ENCODE data around the gene PKD1L1.

Gene PKD1L1

GRCh38 chr7:47873762-47874161 is 74.5 kb downstream of the PKD1L1 start:
- no peak for DNase-seq

GRCh38 chr7:47867286-47867685 is 81.0 kb downstream of the PKD1L1 start:
- no peak for DNase-seq

DNA sequence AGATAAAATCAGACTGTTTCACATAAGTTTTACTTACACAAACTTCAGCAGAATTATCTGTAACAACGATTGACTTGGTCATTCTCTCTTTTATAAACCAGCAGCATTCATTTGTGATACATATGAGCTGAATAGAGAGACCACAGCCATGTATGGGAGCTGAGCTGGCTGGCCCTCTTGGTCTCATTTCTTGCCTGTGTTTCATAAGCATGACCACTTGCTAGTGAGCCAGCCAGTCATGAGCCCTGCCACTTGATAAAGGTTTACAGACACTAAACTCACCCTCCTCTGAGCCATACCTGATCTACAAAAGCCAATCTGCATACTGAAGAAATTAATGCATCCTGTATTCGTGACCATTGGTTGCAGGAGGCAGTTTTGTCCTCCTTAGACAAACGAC is 82.1 kb downstream of the PKD1L1 start:
- no peak for DNase-seq

GRCh38 chr7:47852330-47853245 is 95.7 kb downstream of the PKD1L1 start:
- no peak for DNase-seq

DNA sequence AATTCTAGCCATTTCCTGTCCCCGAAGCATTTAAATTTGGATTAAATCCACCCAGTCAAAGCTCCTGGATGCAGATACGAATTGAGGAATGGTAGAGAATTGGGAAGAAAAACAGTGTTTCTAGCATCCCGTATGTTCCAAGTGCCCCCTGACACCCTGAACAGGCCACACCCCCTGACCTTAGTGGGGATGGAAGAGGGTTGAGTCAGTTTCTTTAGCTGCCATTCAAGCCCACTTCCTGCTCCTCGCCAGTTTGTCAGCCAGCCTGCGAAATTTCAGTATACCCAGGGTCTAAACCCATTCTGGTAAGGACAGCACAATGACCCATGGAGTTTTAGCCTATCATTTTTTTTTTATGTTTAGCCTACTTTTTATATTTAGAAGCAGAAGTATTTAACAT is 101.1 kb downstream of the PKD1L1 start:
- no peak for DNase-seq

DNA sequence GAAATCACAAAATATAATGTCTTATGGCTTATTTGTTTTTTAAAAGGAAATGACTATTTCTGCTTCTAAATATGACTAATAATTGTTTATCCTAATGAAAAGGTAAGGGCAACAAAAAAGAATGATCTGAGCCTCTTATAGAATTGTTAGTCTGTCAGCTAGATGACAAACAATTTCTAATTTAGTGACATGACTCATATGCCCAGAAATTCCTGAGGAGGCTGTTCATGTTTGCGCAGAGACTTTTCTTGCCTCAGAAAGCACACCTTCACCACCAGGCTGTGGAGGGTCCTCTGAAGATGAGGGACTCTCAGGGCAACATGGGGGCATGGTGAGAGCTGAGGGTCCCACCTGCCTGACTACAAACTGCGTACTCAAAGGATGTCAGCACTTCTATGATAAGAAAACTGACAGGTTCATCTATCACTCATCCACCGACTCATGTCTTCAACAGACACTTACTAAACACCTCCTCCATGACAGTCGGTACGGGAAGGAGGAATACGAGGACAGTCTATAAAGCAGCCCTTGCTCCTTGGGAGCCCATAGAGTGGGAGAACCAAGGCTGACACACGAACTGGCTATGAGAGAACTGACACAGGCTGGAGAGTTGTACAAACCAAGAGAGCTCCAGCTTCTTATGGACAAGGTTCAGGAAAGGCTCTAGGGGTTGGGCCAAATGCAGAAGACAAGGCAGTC is 102.0 kb downstream of the PKD1L1 start:
- DNase-seq = no peak

GRCh38 chr7:47844311-47844710 is 104.0 kb downstream of the PKD1L1 start:
- DNase-seq = no peak

GRCh38 chr7:47843291-47843690 is 105.0 kb downstream of the PKD1L1 start:
- no peak for DNase-seq

DNA sequence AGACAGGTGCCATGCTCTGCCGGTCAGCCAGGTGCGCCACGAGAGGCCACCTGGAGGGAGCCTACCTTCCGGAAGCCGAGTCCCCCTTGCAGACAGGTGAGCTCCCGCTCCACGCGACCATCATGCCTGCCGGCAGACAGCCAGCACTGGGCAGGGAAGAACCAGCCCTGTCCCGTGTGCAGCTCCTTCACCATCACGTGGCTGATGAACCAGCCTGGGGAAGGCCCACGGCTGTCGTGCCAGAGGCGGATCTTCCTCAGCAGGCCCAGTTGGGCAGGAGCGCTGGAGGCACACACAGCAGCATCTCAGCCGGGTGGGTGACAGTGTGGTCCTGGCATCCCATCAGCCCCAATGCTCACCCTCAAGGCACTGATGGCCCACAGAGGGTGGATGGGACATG is 108.9 kb downstream of the PKD1L1 start:
- DNase-seq = no peak

GRCh38 chr7:47837826-47838225 is 110.4 kb downstream of the PKD1L1 start:
- no peak for DNase-seq

DNA sequence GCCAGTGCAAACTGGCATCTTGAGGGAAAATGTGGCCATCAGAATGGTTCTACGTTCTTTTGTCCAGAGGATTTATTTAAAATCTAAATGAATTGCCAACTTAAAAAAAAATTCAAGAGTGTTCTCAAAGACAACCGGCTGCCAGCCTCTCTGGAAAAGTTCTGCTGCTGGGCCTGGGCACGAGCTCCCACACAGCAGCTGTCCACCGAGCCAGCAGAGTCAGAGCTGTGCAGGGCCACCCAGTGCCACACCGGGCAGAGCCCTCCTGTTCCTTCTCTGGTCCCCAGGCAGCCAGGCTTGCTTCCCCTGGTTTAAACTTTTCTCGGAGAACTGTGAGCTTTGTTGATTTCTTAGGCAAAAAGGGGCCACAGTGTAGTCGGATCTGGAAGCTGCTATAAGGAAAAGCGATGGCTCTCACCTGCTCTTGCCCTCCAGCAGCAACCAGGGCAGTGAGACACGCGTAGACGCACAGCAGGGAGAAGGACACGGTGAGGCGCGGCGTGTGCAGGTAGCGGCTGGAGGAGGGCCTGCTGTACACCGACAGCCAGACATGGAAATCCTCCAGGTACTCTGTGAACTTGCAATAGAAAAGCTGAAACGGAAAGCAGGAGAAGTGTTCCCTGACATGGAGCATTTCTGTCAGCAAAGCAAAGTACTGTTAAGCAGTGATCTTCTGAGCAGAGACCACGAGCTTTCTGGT is 111.6 kb downstream of the PKD1L1 start:
- DNase-seq = no peak

GRCh38 chr7:47836080-47836479 is 112.2 kb downstream of the PKD1L1 start:
- no peak for DNase-seq

GRCh38 chr7:47833211-47833610 is 115.1 kb downstream of the PKD1L1 start:
- no peak for DNase-seq

DNA sequence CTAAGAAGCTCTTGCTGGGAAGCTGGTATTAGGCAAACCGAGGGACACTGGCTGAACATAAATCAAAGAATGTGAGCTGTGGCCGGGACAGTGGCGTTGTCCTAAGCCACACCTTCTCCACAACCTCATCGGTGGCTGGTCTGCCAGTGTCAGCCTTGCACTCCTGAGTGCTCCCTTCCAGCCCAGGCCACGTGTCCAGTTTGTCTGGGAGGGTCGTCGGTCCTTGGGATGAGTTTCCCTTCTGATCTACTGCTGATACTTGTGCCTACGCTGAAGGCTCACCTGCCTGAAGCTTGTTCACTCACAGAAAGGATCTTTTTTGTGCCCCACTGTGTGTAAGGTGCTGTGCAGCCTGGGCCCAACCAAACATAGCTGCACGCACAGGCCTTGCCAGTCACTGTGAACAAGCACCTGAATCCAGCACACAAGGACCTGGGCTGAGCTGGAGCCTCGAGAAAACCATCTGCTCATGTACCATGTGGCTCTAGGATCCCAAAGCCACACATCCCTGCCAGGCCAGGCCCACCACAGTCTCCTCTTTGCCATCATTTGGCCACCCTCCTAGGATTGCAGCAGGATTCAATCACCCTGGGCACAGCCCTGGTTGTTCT is 116.1 kb downstream of the PKD1L1 start:
- no peak for DNase-seq

DNA sequence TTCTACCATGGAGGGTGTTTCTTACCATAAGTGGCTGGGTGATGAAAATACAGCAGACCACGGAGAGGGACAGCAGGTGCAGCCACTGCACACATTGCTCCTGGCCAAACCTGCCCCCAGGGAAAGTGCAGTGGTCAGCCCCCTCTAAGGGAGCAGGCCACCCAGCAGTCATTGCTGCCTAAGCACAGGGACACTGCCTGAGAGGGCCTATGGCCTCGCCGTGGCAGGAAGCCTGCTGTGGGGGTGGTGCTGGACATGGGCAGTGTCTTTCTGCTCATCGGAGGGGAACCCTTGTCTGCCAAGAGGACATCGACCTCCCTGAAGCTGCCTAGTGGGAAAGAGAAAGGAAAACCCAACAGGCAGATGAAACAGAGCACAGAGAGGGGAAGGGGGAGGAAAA is 118.3 kb downstream of the PKD1L1 start:
- DNase-seq = no peak

- DNase-seq = no peak
These were observed 120.4 kb downstream of the PKD1L1 start for GRCh38 chr7:47827871-47828270.

DNA sequence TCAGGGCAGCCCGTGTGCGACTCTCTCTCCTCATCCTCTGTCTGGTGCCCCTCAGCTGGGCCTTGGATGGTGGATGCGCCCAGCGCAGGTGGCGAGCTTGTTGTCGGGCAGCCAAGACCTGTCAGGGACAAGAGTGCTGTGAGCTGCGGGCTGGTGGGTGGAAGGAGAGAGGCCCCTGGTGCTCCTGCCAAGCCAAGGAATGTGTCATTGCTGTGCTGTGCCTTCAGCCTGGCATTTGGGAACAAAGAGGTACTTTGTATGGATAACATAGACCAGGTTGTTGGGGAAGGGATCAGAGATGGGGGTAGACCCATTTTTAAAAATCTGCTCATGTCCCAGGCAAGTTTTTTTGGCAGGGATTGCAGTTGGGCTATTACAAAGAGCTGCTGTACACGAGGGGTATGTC is 120.9 kb downstream of the PKD1L1 start:
- DNase-seq = no peak

DNA sequence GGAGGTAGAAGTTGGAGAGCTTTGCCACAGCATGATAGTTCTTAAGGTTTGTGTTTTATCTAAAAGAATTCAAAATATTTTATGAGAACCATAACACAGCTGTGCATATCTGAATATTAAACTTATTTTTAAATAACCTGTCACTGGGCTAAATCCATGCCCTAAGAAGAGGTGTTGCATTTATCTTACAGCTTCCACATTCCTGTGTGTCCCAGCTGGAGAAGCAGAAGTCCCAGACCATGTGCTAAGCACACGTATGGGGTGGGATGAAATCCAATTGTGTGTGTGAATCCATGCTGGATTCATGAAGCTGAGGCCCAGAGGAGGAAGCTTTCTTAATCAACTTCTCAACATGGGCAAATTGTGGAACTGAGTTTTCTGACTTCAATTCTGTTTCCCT is 121.5 kb downstream of the PKD1L1 start:
- DNase-seq = no peak

DNA sequence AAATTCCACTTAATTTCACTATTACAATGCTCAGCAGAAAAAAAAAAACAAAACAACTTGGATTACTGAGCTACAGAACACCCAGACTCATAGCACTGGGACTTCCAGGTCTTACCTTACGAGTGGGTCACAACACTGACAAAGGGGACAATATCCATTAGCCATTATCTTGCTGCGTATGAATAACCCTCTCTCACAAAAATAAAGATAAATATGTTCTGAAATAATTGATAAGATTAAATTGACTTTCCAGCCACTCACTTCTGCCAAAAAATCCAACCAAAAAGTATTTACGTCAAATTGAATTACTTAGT is 128.7 kb downstream of the PKD1L1 start:
- DNase-seq = no peak

DNA sequence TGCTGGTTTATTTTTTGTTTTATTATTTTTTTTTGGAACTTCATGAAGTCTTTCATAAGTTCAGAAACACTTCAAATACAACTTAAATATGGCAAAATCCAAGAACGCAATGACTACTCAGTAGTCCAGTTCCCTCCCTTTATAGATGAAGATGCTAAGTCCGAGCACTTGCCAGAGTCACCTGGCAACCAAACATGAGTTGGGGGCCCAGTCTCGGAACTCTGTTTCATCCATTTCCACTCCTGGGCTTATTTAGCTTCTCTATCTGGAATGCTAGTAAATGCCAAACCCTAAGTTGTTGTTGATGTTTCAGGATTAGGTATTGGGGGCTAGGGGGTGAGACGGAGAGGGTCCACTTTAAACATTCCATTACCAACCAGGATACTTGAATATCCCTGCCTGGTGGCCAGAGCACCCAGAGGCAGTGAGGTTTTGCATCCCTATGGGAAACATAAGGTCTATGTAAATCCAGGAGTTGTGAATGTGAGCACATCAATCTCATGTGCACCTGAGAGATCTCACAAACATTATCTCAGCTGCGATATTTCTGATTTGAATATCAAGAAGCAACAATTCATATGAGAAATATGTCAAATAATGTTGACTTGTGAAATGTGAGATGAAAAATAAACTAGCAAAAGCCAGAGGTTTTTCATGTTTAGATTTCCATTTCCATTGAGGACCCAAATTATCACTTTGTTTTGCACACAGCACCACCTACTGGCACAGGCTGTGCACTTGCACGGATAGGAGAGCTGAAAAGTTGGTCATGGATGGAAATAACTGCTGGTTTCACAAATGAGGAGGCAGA is 129.3 kb downstream of the PKD1L1 start:
- DNase-seq = peak; percentile 25

DNA sequence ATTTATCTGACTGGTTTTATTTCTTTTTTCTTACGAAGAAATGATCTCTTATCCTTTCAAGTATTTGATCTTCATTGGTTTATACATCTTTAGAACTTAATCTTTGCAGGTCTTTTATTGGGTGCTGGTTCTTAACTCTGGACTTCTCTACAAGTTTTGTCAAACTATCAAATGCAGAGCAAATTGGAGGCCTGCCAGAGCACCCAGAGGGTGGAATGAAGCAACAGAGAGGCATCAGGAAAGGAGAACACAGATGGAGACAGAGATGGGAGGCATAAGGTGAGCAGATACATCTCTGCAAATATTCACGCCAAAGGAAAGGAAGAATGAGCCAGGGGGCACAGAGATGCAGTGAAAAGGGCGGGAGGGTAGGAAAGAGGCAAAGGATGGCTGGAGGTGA is 130.3 kb downstream of the PKD1L1 start:
- DNase-seq = no peak

GRCh38 chr7:47816647-47817046 is 131.6 kb downstream of the PKD1L1 start:
- no peak for DNase-seq

- DNase-seq = no peak
These were observed 132.4 kb downstream of the PKD1L1 start for GRCh38 chr7:47815867-47816266.
